HEK293T (cell line): ENCODE measurements around the gene PPCS.
"Not testable (repeated sequence)": the region's sequence is repeated elsewhere in the genome, so short reads cannot be mapped to it uniquely, and the experiment has no call there.

ENCODE experiments used
- CTCF ChIA-PET: fragments of 350-600 bp; formaldehyde crosslinking; extraction: SDS; loops from one replicate; lab custom pipeline; 2021; ENCODE audit warnings: antibody characterized with exemption, inconsistent platforms; lab: Yijun Ruan, JAX
- POLR2A ChIA-PET: fragments of 350-600 bp; formaldehyde crosslinking; extraction: SDS; loops from one replicate; lab custom pipeline; 2020; ENCODE audit warnings: antibody characterized with exemption, inconsistent platforms; lab: Yijun Ruan, JAX
- DNase-seq: peaks from one replicate; pipeline ENCODE4 v3.0.0; 2012; ENCODE audit warnings: mixed read lengths; ENCODE audit errors: extremely low spot score
- ARNT ChIP-seq: fragments of 450-650 bp; IDR thresholded peaks from 2 replicates; pipeline ENCODE4 v1.6.1; 2017; ENCODE audit warnings: mild to moderate bottlenecking
- BHLHE40 ChIP-seq: fragments of 450-650 bp; IDR thresholded peaks from 2 replicates; pipeline ENCODE4 v1.6.1; 2016; ENCODE audit warnings: mild to moderate bottlenecking, moderate library complexity, borderline replicate concordance
- CTBP1 ChIP-seq: fragments of 450-650 bp; IDR thresholded peaks from 2 replicates; pipeline ENCODE4 v1.6.1; 2016; ENCODE audit warnings: borderline replicate concordance
- ELF4 ChIP-seq: fragments of 450-650 bp; IDR thresholded peaks from 2 replicates; pipeline ENCODE4 v1.6.1; 2017; ENCODE audit warnings: antibody characterized with exemption
- FOXA1 ChIP-seq: fragments of 450-650 bp; IDR thresholded peaks from 2 replicates; pipeline ENCODE4 v1.6.1; 2016; ENCODE audit warnings: mild to moderate bottlenecking
- FOXK2 ChIP-seq: fragments of 450-650 bp; IDR thresholded peaks from 2 replicates; pipeline ENCODE4 v1.6.1; 2016; ENCODE audit warnings: mild to moderate bottlenecking
- FOXM1 ChIP-seq: fragments of 450-650 bp; IDR thresholded peaks from 2 replicates; pipeline ENCODE4 v1.6.1; 2017; ENCODE audit warnings: mild to moderate bottlenecking, borderline replicate concordance
- HDGF ChIP-seq: fragments of 450-650 bp; IDR thresholded peaks from 2 replicates; pipeline ENCODE4 v1.6.1; 2017; ENCODE audit warnings: antibody characterized with exemption, borderline replicate concordance
- L3MBTL2 ChIP-seq: fragments of 450-650 bp; conservative IDR thresholded peaks from 2 replicates; pipeline ENCODE4 v1.6.1; 2016; ENCODE audit warnings: mild to moderate bottlenecking
- LEF1 ChIP-seq: fragments of 450-650 bp; IDR thresholded peaks from 2 replicates; pipeline ENCODE4 v1.6.1; 2017; ENCODE audit warnings: mild to moderate bottlenecking, borderline replicate concordance
- NFRKB ChIP-seq: fragments of 450-650 bp; IDR thresholded peaks from 2 replicates; pipeline ENCODE4 v1.6.1; 2016; ENCODE audit warnings: mild to moderate bottlenecking, moderate library complexity
- PKNOX1 ChIP-seq: fragments of 450-650 bp; IDR thresholded peaks from 2 replicates; pipeline ENCODE4 v1.6.1; 2016
- SP1 ChIP-seq: fragments of 450-650 bp; IDR thresholded peaks from 2 replicates; pipeline ENCODE4 v1.6.1; 2017
- SUZ12 ChIP-seq: fragments of 450-650 bp; IDR thresholded peaks from 2 replicates; pipeline ENCODE4 v1.6.1; 2016; ENCODE audit warnings: mild to moderate bottlenecking
- TARDBP ChIP-seq: fragments of 450-650 bp; IDR thresholded peaks from 2 replicates; pipeline ENCODE4 v1.6.1; 2016
- ZNF384 ChIP-seq: fragments of 450-650 bp; IDR thresholded peaks from 2 replicates; pipeline ENCODE4 v1.6.1; 2016

The PPCS gene

GRCh38 chr1:42462828-42463763 lies 6.8 kb downstream of the PPCS start, which contains the start of gene CCDC30:
Gene CCDC30, plus strand, starts transcription at chr1:42463286. Its CDS starts 17,266 bp downstream, at chr1:42480552.
- ChIA-PET POLR2A (interaction anchor here (1.3 kb wide), 2 partner anchors 11 to 304 kb away, joined by 4 read pairs; partner anchors contain the start of genes C1orf50 and P3H1), CTCF (interaction anchor here (0.6 kb wide), 1 partner anchor 123 kb away, joined by 3 read pairs; no protein-coding TSS in a partner anchor)
- DNase-seq: peak; percentile 96
- TF ChIP-seq LEF1 (no peak), TARDBP (no peak), SP1 (no peak), L3MBTL2 (peak; percentile 43; the same call in 1 of the 2 replicates), SUZ12 (no peak), BHLHE40 (no peak), FOXA1 (no peak), CTBP1 (no peak), PKNOX1 (peak; percentile 67), ELF4 (no peak)

GRCh38 chr1:42463921-42464320 lies 7.6 kb downstream of the PPCS start:
- TF ChIP-seq HDGF (no peak), BHLHE40 (no peak), SUZ12 (no peak), NFRKB (no peak), PKNOX1 (no peak), TARDBP (no peak)
- DNase-seq: no peak
- CTCF ChIA-PET: no interaction called here
- POLR2A ChIA-PET: interaction anchor here (1.3 kb wide), 1 partner anchor 10 kb away, joined by 4 read pairs; no protein-coding TSS in a partner anchor

DNA sequence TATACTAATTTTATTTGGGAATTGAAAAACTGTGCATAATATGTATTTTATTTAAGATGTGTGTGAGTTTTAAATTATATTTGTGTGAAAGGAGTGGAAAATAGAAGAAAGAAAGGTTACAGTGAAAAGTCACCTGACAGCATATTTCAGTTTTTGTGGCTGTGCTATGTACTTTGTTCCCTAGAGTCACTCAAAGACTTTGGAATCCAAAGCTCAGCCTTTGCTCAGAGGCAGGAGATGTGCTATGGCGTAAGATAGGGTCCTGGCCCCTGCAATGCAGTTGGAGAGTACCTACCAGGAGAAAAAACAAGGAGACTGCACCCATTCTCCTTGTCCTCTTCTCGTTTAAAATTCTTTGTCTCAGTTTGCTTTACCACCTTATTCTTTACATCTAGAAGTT lies 9.7 kb downstream of the PPCS start:
- DNase-seq: no peak
- CTCF ChIA-PET: no interaction called here
- TF ChIP-seq NFRKB (no peak), ARNT (no peak), FOXA1 (no peak), LEF1 (no peak), TARDBP (no peak), FOXK2 (no peak), FOXM1 (no peak), CTBP1 (no peak), ZNF384 (no peak), PKNOX1 (no peak), HDGF (no peak), BHLHE40 (no peak), SUZ12 (no peak), L3MBTL2 (no peak), SP1 (no peak), ELF4 (no peak)
- POLR2A ChIA-PET: no interaction called here

DNA sequence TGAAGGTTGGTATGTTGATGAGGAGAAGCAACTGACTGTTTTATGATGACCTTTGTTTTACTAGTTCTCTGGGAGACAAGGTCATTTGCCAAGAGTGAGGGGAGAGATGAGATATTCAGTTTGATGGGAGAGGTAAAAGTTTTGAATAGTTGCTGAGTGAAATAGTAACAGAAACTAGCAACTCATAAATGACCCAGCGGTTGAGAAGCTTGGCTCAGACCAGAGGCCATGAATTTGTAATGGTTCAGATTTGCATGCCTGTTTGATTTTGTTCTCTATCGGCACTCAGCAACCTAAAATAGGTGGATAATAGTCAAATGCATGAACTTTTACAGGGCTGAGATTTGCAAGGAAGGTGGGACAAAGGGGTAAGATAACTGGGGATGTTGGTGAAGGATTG lies 13.4 kb downstream of the PPCS start:
- ChIA-PET CTCF (interaction anchor here (0.6 kb wide), 1 partner anchor 444 kb away, joined by 3 read pairs; no protein-coding TSS in a partner anchor), POLR2A (no interaction called here)

DNA sequence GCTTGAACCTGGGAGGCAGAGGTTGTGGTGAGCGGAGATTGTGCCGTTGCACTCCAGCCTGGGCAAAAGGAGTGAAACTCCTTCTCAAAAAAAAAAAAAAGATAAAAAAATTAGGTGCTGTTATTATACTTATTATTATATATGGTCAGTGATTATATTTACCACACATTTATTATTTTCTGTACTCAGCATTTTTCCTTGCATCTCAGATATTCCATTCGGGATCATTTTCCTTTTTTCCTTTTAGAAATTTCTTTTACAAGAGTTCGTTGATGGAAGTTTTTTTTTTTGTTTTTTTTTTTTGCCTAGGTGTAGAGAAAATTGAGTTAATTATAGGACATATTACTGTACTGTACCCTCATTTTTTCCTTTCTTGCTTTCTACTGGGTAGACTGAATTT lies 20.3 kb downstream of the PPCS start:
- TF ChIP-seq L3MBTL2: no peak
- no peak for TF ChIP-seq BHLHE40
- no peak for TF ChIP-seq HDGF
- TF ChIP-seq NFRKB: no peak
- TF ChIP-seq FOXM1: no peak
- TF ChIP-seq TARDBP: no peak
- TF ChIP-seq LEF1: no peak
- TF ChIP-seq PKNOX1: no peak
- TF ChIP-seq SUZ12: no peak
- TF ChIP-seq ZNF384: no peak
- no peak for TF ChIP-seq FOXK2
- TF ChIP-seq ELF4: no peak
- TF ChIP-seq CTBP1: no peak
- no peak for TF ChIP-seq ARNT
- TF ChIP-seq FOXA1: no peak
- TF ChIP-seq SP1: no peak
- ChIA-PET POLR2A (no interaction called here), CTCF (no interaction called here)
- DNase-seq: no peak

More for the DNA sequence above, 13.4 kb downstream of the PPCS start:
- TF ChIP-seq SUZ12: no peak
- no peak for DNase-seq

GRCh38 chr1:42477354-42477753 lies 21.0 kb downstream of the PPCS start:
- DNase-seq, POLR2A ChIA-PET, CTCF ChIA-PET: not testable (repeated sequence)
